Measurements from ENCODE around the gene SUGT1. TPM values are rescaled to one million over a fixed set of nuclear protein-coding genes. Genes with fewer than 3 reads are reported as not detected.

SUGT1 gene
- total and polyA plus RNA-seq, 2 donors (not counting 1 experiment from before 2014, with no cell fraction given) = 9.5 to 38.4 TPM

GRCh38 chr13:52644108-52644507 lies 8.5 kb upstream of the SUGT1 start:
- H3K27me3 Mint-ChIP-seq = no peaks in the 10 kb centered on the region
- TF ChIP-seq EZH2 (IDR thresholded peaks at IDR 0.05; ENCODE audit: borderline replicate concordance, insufficient read depth, low read depth, low read length, poor library complexity, severe bottlenecking) = no peak
- no peak for TF ChIP-seq CTCF (IDR thresholded peaks at IDR 0.05)
- H3K4me3 ChIP-seq (ENCODE audit: control extremely low read depth in 1 of 5, extremely low read depth in 1 of 5, insufficient read depth in 1 of 5, low read depth in 2 of 5, low read length in 4 of 5) = no peak overlapping the region
- no peak overlapping the region for H3K4me2 ChIP-seq (replicated peaks; ENCODE audit: low read depth, low read length, poor library complexity, severe bottlenecking)
- no peak for DNase-seq
- no peaks in the 10 kb centered on the region for H3K79me2 ChIP-seq (ENCODE audit: control insufficient read depth, insufficient read depth, low read length)
- H4K20me1 ChIP-seq (ENCODE audit: control insufficient read depth, insufficient read depth, low read length, poor library complexity, severe bottlenecking) = no peaks in the 10 kb centered on the region
- H3K36me3 ChIP-seq (replicated peaks in 1 of 2; ENCODE audit: control extremely low read depth in 1 of 2, control insufficient read depth in 1 of 2, extremely low read depth in 1 of 2, insufficient read depth in 2 of 2, low read length in 1 of 2) = peaks cover 11 to 13% of the 10 kb centered on the region in 2 experiments
- no peak overlapping the region for H3K27ac ChIP-seq (ENCODE audit: low read length in 2 of 2)
- no peaks in the 10 kb centered on the region for H3K9me3 ChIP-seq (ENCODE audit: control extremely low read depth in 1 of 3, control insufficient read depth in 2 of 3, insufficient read depth in 1 of 3, low read length in 2 of 3)
- ChIA-PET POLR2A (no interaction called here), CTCF (interaction anchor here (1.4 to 1.8 kb wide), 2 partner anchors 9 to 194 kb away, joined by 4 read pairs; partner anchors contain the start of genes SUGT1 and VPS36)
- peaks cover 0 to 3% of the 10 kb centered on the region in 2 donors for H3K4me1 ChIP-seq (ENCODE audit: control insufficient read depth in 2 of 2, insufficient read depth in 2 of 2, low read length in 2 of 2)
- H3K4me1 Mint-ChIP-seq = peaks cover 6% of the 10 kb centered on the region
- no peak overlapping the region for H3K27ac Mint-ChIP-seq
- ATAC-seq (ENCODE audit: low read depth) = no peak
- H3K9ac ChIP-seq (ENCODE audit: low read length) = no peak overlapping the region
- no peaks in the 10 kb centered on the region for H3K27me3 ChIP-seq (replicated peaks in 1 of 4; ENCODE audit: control extremely low read depth in 1 of 4, control insufficient read depth in 3 of 4, insufficient read depth in 4 of 4, low read length in 3 of 4)
- 100% methylated on average over 3 of the region's 3 CpGs for WGBS (ENCODE audit: insufficient coverage)
- H2AFZ ChIP-seq (ENCODE audit: insufficient read depth, low read depth, low read length, poor library complexity, severe bottlenecking) = no peak overlapping the region
- intact Hi-C loops (cut with micrococcal nuclease) = no loop called here
- no peak overlapping the region for H3K4me3 Mint-ChIP-seq
- H3K9me3 Mint-ChIP-seq (ENCODE audit: insufficient read depth) = no peaks in the 10 kb centered on the region

- ChIA-PET POLR2A (no interaction called here), CTCF (no interaction called here)
- DNase-seq (no peak), ATAC-seq (ENCODE audit: low read depth) (no peak)
- Mint-ChIP-seq H3K4me1 (peaks cover 11% of the 10 kb centered on the region), H3K9me3 (ENCODE audit: insufficient read depth) (no peaks in the 10 kb centered on the region), H3K27ac (no peak overlapping the region), H3K27me3 (no peaks in the 10 kb centered on the region), H3K4me3 (no peak overlapping the region)
- peaks cover 0 to 11% of the 10 kb centered on the region in 2 donors for H3K4me1 ChIP-seq (ENCODE audit: control insufficient read depth in 2 of 2, insufficient read depth in 2 of 2, low read length in 2 of 2)
- H2AFZ ChIP-seq (ENCODE audit: insufficient read depth, low read depth, low read length, poor library complexity, severe bottlenecking) = no peak overlapping the region
- TF ChIP-seq EZH2 (IDR thresholded peaks at IDR 0.05; ENCODE audit: borderline replicate concordance, insufficient read depth, low read depth, low read length, poor library complexity, severe bottlenecking) (no peak), CTCF (IDR thresholded peaks at IDR 0.05) (no peak)
- no peaks in the 10 kb centered on the region for H3K27me3 ChIP-seq (replicated peaks in 1 of 4; ENCODE audit: control extremely low read depth in 1 of 4, control insufficient read depth in 3 of 4, insufficient read depth in 4 of 4, low read length in 3 of 4)
- peaks cover 4% of the 10 kb centered on the region for H3K79me2 ChIP-seq (ENCODE audit: control insufficient read depth, insufficient read depth, low read length)
- H3K4me3 ChIP-seq (ENCODE audit: control extremely low read depth in 1 of 5, extremely low read depth in 1 of 5, insufficient read depth in 1 of 5, low read depth in 2 of 5, low read length in 4 of 5) = no peak overlapping the region
- no peak overlapping the region for H3K27ac ChIP-seq (ENCODE audit: low read length in 2 of 2)
- intact Hi-C loops (cut with micrococcal nuclease) = no loop called here
- no peaks in the 10 kb centered on the region for H4K20me1 ChIP-seq (ENCODE audit: control insufficient read depth, insufficient read depth, low read length, poor library complexity, severe bottlenecking)
- H3K9me3 ChIP-seq (ENCODE audit: control extremely low read depth in 1 of 3, control insufficient read depth in 2 of 3, insufficient read depth in 1 of 3, low read length in 2 of 3) = no peaks in the 10 kb centered on the region
- peaks cover 0 to 3% of the 10 kb centered on the region in 2 experiments for H3K36me3 ChIP-seq (replicated peaks in 1 of 2; ENCODE audit: control extremely low read depth in 1 of 2, control insufficient read depth in 1 of 2, extremely low read depth in 1 of 2, insufficient read depth in 2 of 2, low read length in 1 of 2)
- H3K4me2 ChIP-seq (replicated peaks; ENCODE audit: low read depth, low read length, poor library complexity, severe bottlenecking) = no peak overlapping the region
- H3K9ac ChIP-seq (ENCODE audit: low read length) = no peak overlapping the region
Observed at GRCh38 chr13:52646967-52647366, 5.7 kb upstream of the SUGT1 start.
